Adipose tissue (tissue), 3 donors: Measurements from ENCODE around the gene MED14. TPM values are rescaled to one million over a fixed set of nuclear protein-coding genes. Genes with fewer than 3 reads are reported as not detected.
A peak's percentile ranks its signal among the peaks of the same experiment; 100 is the strongest.

Source experiments
- H3K27ac ChIP-seq: one replicate; pipeline ENCODE4 v1.5.1; 2013; ENCODE audit warnings: low read depth, low read length
- WGBS, 3 donors: extraction: QIAGEN DNeasy Blood & Tissue Kit; methylation state at CpG; one replicate each; pipeline ENCODE4 v1.1.7; 2013; 5-methylcytosine and 5-hydroxymethylcytosine counted together
- polyA plus RNA-seq, 3 donors: library from polyadenylated mRNA; stranded (reverse); fragments of 200-250 nt; gene quantifications; one replicate each; pipeline ENCODE4 v1.2.3, GENCODE V29; 2013
- donor health status: healthy with polysubstance abuse.
- donor health status: Bipolar disorder and iron deficiency.
- donor health status: healthy.

MED14 gene
- polyA plus RNA-seq, 3 donors = 7.6 to 9.4 (median 8.8) TPM

GRCh38 chrX:40685362-40685918 lies 49.9 kb downstream of the MED14 start:
- 50 to 64% (median 59%) methylated on average over 4 of the region's 4 CpGs for WGBS, 3 donors
- no peak overlapping the region for H3K27ac ChIP-seq

GRCh38 chrX:40684092-40684491 lies 51.2 kb downstream of the MED14 start:
- WGBS, 3 donors = 89 to 100% (median 97%) methylated on average over 1 of the region's 1 CpG
- no peak overlapping the region for H3K27ac ChIP-seq

- 90 to 95% (median 90%) methylated on average over 3 of the region's 3 CpGs for WGBS, 3 donors
- H3K27ac ChIP-seq = no peak overlapping the region
Measured at GRCh38 chrX:40683245-40683644, 52.1 kb downstream of the MED14 start.

GRCh38 chrX:40671126-40671525 lies 64.2 kb downstream of the MED14 start:
- 44 to 62% (median 51%) methylated on average over 6 of the region's 6 CpGs for WGBS, 3 donors
- no peak overlapping the region for H3K27ac ChIP-seq

- no peak overlapping the region for H3K27ac ChIP-seq
- WGBS, 3 donors = 51 to 59% (median 58%) methylated on average over 6 of the region's 6 CpGs
Measured at GRCh38 chrX:40663880-40664630, 71.3 kb downstream of the MED14 start.

- 89 to 100% (median 94%) methylated on average over 3 of the region's 3 CpGs for WGBS, 3 donors
- H3K27ac ChIP-seq = no peak overlapping the region
Measured at GRCh38 chrX:40663078-40663740, 72.1 kb downstream of the MED14 start.

GRCh38 chrX:40661489-40661888 lies 73.9 kb downstream of the MED14 start:
- 77 to 97% (median 95%) methylated on average over 2 of the region's 2 CpGs for WGBS, 3 donors
- H3K27ac ChIP-seq = no peak overlapping the region

- WGBS, 3 donors = 89 to 97% (median 91%) methylated on average over 5 of the region's 5 CpGs
- H3K27ac ChIP-seq = no peak overlapping the region
Measured at GRCh38 chrX:40660381-40660780, 75.0 kb downstream of the MED14 start.

GRCh38 chrX:40653535-40653934 lies 81.8 kb downstream of the MED14 start:
- H3K27ac ChIP-seq = no peak overlapping the region
- 66 to 74% (median 72%) methylated on average over 2 of the region's 2 CpGs for WGBS, 3 donors

GRCh38 chrX:40652664-40653063 lies 82.7 kb downstream of the MED14 start:
- WGBS, 3 donors = 75 to 100% (median 91%) methylated on average over 1 of the region's 1 CpG
- no peak overlapping the region for H3K27ac ChIP-seq

GRCh38 chrX:40651620-40652223 lies 83.6 kb downstream of the MED14 start:
- WGBS, 3 donors = 0 to 1% (median 1%) methylated on average over 3 of the region's 3 CpGs
- no peak overlapping the region for H3K27ac ChIP-seq

- no peak within 1 kb of the TSS for H3K27ac ChIP-seq
- WGBS, 3 donors = 2 to 3% (median 2%) methylated on average over 44 to 66 of the region's 66 CpGs
Measured at GRCh38 chrX:40647307-40648197, 87.8 kb downstream of the MED14 start, which contains the start of gene CXorf38. Gene CXorf38 (minus strand): TSS chrX:40647561. CDS start chrX:40647520, 41 bp downstream.

GRCh38 chrX:40646489-40647306 lies 88.6 kb downstream of the MED14 start:
- 1 to 6% (median 1%) methylated on average over 29 to 33 of the region's 33 CpGs for WGBS, 3 donors
- no peak overlapping the region for H3K27ac ChIP-seq

GRCh38 chrX:40644821-40645358 lies 90.5 kb downstream of the MED14 start:
- peak overlapping the region; percentile 28 for H3K27ac ChIP-seq
- WGBS, 3 donors = 1 to 14% (median 11%) methylated on average over 4 of the region's 4 CpGs

- no peak overlapping the region for H3K27ac ChIP-seq
- whole genome bisulfite sequencing, 3 donors = 27 to 54% (median 45%) methylated on average over 5 of the region's 5 CpGs
Measured at GRCh38 chrX:40644176-40644575, 91.2 kb downstream of the MED14 start.

GRCh38 chrX:40637687-40638086 lies 97.7 kb downstream of the MED14 start:
- WGBS, 3 donors = 85 to 91% (median 91%) methylated on average over 3 of the region's 3 CpGs

GRCh38 chrX:40632199-40632598 lies 103.1 kb downstream of the MED14 start:
- 90 to 93% (median 93%) methylated on average over 3 to 4 of the region's 4 CpGs for WGBS, 3 donors
- H3K27ac ChIP-seq = no peak overlapping the region

More at GRCh38 chrX:40637687-40638086, 97.7 kb downstream of the MED14 start:
- H3K27ac ChIP-seq = no peak overlapping the region
